Measurements from ENCODE around the gene MDK.

MDK gene

GRCh38 chr11:46348566-46349401 is 32.7 kb upstream of the MDK start:
- DNase-seq (ENCODE audit: low spot score): no peak

- no peak for DNase-seq (ENCODE audit: low spot score)
These were observed 30.8 kb upstream of the MDK start for GRCh38 chr11:46350695-46351094.

- no peak for DNase-seq (ENCODE audit: low spot score)
These were observed 30.3 kb upstream of the MDK start for GRCh38 chr11:46351148-46351547.

DNA sequence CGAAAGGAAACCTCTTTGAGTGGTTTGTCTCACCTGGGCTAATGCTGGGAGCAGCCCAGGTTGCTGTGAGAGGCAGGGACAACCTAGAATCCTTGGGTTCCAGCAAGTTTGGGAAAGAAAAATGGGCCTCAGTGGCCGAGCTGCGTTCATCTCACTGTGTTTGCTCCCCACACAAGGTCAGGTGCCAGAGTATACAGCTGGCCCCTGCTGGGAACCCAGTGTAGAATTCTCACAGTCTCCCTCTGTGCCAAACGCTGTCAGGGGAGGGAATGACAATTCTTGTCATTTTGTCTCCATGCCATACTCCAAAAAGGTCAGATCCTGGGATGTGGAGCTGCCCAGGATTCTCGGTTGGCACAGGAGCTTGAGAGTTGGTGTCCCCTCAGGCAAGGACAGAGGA is 29.9 kb upstream of the MDK start:
- no peak for DNase-seq (ENCODE audit: low spot score)

DNA sequence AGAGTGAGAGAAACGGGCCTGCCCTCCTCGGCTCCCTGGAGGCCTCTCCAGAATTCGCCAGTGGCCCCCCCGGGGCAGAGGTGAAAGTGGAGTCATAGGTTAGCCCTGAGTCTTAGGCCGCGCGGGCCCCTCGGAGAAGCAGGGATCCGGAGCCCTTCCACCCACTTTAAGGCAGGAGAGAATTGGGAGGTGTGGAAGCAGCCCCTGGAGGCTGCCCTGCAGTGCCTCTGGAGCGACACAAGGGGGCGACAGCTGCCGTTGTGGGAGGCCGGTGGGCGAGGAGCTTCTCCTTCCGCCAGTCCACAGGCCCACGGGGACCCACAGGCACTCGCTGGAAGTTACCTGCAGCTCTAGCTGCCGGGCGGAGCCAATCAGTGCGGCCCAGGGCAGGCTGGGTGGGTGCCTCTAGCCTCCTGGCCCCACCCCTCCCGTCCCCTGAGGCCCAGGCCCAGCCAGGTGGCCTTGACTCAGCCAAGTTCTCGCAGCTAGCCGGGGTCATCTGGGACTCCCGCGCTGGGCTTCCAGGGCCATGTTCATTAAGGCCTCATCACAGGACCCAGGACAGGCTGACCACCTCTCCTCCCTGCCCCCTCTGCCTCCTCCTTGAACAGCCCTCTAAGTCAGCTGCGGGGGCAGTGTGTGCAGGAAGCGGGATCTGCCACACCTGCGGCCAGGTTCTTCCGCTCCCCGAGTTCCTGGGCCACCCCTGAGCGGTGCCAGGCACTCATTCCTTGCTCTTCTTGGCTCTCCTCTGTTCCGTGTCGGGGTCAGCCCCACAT is 29.2 kb upstream of the MDK start:
- DNase-seq (ENCODE audit: low spot score): peak; percentile 80

GRCh38 chr11:46353698-46354097 is 27.8 kb upstream of the MDK start:
- DNase-seq (ENCODE audit: low spot score): no peak

DNA sequence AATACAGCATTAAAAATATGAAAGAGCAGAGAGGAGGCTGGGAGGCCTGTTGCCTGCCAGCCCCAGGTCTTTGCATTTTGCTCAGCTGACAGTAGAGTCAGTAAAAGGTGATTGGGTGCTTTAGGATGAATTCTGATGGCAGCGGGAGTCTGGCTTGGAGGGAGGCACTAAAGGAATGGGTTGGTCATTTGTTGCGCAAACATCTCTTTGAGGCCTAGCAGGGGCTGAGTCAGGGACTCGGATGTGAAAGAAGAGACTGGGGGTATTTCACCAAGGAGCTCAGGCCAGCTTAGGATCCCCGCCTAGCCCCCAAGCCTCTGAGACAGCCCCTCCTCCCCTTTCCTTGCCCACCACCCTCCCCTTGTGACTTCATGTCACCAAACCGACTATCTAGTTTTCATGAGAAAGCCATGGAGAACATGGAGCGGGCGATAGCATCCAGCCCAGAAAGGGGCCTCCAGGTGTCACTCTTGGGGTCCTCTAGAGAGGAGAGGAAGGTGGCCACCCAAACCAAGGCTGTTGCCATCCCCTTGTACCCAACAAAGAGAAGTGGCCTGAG is 24.5 kb upstream of the MDK start:
- DNase-seq (ENCODE audit: low spot score): no peak

GRCh38 chr11:46357483-46357936 is 24.0 kb upstream of the MDK start:
- no peak for DNase-seq (ENCODE audit: low spot score)

GRCh38 chr11:46359953-46360352 is 21.5 kb upstream of the MDK start:
- DNase-seq (ENCODE audit: low spot score): no peak

DNA sequence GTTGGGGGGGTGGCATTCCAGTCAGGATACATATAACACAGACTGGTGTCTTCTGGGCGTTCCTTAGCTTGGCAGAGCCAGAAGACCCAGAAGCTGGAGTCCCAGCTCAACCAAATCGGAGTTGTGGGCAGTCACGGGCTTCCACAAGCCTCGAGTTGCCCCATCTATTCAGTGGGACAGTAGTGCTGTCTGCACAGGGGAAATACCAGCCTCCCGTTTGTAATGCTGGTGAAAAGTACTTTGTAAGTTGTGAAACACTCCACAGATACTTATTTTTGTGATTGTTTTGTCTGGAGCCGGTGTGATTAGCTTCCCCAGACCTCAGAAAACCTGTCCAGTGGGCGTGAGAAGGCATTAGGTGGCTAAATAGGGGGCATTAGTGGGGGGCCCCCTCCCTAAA is 20.6 kb upstream of the MDK start:
- no peak for DNase-seq (ENCODE audit: low spot score)

- peak; percentile 54 for DNase-seq (ENCODE audit: low spot score)
These were observed 19.9 kb upstream of the MDK start for GRCh38 chr11:46361283-46362155.

DNA sequence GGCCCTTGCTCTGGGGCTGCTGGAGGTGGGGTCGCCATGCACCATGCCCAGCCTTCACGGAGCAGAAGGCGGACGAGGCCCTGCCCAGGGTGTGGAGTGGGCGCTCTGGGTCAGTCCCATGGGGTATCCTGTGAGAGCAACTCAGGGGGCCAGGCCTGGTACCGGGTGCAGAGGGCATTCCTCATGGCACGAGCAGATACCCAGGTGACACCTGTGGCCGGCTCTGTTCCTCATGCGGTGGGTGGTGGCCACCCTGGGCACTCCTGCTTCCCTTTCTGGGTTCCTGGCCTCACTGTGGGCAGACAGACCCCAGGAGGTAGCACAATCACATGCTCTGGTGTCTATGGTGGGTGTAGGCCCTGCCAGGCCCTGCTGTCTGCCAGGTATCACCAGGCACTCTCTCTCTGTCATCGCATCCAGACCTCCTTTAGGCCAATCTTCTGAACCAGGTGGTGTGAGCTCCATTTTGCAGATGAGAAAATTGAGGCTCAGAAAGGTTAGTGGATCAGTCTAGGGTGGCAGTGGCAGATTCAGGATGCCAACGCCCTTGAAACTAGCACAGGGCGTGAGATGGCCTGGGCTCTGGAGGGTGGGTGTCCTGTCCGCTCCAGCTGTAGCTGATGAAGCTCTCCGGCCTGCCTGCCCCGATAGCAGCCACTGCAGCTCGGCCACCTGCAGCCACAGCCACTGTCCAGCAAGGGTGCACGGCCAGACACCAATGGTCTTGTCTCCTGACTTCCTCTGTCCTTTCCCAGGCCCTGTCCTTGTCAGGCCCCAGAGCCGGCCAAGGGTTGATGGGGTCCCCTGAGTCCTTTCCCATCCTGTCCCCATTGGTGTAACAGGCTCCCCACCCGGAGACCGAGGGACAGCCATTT is 19.1 kb upstream of the MDK start:
- DNase-seq (ENCODE audit: low spot score): no peak

DNA sequence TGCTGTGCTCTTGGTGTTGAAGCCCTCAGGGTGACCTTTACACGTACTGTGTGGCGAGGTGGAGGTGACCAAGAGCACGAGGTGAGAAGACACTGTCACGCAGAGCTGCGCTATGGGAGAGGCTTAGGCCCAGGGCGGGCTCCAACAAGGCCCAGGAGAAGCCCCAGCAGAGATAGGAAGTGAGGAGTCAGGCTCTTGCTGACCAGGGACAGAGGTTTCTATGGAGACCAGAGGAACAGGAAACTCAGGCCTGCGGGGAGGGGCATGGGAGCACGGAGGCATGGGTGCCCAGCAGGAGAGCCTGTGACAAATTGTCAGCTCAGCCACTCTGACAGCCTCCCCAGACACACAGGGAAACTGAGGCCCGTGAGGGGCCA is 18.4 kb upstream of the MDK start:
- DNase-seq (ENCODE audit: low spot score): peak; percentile 60

- DNase-seq (ENCODE audit: low spot score): no peak
These were observed 17.9 kb upstream of the MDK start for GRCh38 chr11:46363455-46364005.

DNA sequence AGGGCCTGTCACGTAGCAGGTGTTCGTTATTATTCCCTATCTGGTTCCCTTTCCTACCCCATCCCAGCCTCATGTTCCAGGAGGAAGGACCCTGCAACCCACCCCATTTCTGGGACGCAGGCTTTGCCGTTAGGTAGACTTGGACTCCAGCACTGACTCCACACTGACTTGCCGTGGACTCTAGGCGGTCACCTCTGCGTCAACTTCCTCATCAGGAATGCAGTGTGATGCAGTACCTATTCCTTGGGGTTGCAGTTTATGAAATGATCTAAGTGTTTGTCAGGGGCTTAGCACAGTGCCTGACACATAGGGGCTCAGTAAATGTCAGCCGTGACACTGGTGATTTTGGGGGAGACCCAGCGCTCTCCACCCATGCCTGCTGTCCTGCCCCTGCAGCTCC is 17.4 kb upstream of the MDK start:
- no peak for DNase-seq (ENCODE audit: low spot score)

GRCh38 chr11:46364791-46365190 is 16.7 kb upstream of the MDK start:
- DNase-seq (ENCODE audit: low spot score): no peak

DNA sequence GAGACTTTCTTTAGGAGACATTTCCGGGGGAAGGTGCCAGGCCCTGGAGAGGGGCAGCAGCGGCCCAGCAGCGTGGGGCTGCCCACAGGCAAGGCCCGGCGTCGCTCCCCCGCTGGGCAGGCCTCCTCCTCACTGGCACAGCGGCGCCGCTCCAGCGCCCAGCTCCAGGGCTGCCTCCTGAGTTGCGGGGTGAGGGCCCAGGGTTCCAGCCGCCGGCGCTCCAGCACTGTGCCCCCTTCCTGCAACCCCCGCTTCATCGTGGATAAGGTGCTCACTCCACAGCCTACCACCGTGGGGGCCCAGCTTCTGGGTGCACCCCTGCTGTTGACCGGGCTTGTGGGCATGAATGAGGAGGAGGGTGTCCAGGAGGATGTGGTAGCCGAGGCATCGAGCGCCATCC is 15.2 kb upstream of the MDK start:
- no peak for DNase-seq (ENCODE audit: low spot score)

GRCh38 chr11:46366661-46367161 is 14.8 kb upstream of the MDK start:
- DNase-seq (ENCODE audit: low spot score): no peak

DNA sequence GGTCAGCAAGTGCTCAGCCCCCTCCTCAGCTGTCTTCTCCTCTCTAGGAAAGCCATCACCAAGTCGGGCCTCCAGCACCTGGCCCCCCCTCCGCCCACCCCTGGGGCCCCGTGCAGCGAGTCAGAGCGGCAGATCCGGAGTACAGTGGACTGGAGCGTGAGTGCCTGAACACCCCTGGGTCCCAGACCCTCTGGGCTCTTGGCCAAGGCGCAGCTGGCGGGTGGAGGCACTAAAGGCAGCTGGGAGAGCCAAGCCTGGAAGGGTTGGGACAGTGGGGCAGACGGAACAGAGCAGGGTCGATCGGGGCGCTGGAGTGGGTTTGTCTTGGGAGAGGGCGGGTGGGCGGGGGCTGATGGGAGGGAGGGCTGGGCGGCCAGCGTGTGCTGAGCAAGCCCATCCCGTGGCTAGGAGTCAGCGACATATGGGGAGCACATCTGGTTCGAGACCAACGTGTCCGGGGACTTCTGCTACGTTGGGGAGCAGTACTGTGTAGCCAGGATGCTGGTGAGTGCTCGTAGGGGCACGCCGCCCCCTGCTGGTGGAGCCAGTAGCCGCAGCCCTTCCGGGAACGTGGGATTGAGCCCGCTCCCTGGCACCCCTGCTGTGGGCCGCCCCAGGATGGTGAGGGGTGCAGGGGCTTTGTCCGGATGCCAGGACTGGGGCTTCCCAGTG is 14.1 kb upstream of the MDK start:
- DNase-seq (ENCODE audit: low spot score): peak; percentile 79

- no peak for DNase-seq (ENCODE audit: low spot score)
These were observed 13.6 kb upstream of the MDK start for GRCh38 chr11:46367916-46368267.

All from iPS-NIHi11 (cell line).